IMR-90 (cell line): ENCODE results near the gene KCNMA1. TPM values are rescaled to one million over a fixed set of nuclear protein-coding genes. Genes with fewer than 3 reads are reported as not detected.

Experiments
- ATAC-seq: fragments of 200-7000 bp; cut with Tn5 transposase; 2 replicates; pipeline ENCODE4 v1.9.1; 2020; ENCODE audit warnings: low read depth, mild to moderate bottlenecking, moderate library complexity
- BruUV-seq: library from RNA; stranded (reverse); fragments of 400-500 nt; replicated peaks from 2 replicates; lab custom pipeline; 2021; lab: Mats Ljungman, UMichigan
- CTCF ChIA-PET: fragments of 300-600 bp; formaldehyde crosslinking; extraction: SDS; loops from one replicate; lab custom pipeline; 2021; ENCODE audit warnings: antibody characterized with exemption; lab: Yijun Ruan, JAX
- POLR2A ChIA-PET: fragments of 300-600 bp; sonication (Branson Sonifier 250); formaldehyde crosslinking; loops from one replicate; lab custom pipeline; 2022; ENCODE audit warnings: antibody characterized with exemption; ENCODE audit not compliant: unreplicated experiment; lab: Charles Lee
- DNase-seq: peaks from one replicate; pipeline ENCODE4 v3.0.0; 2013
- H2AFZ ChIP-seq: replicated peaks from 2 replicates; pipeline ENCODE3; 2013; ENCODE audit warnings: low read length, mild to moderate bottlenecking; ENCODE audit not compliant: poor library complexity
- H2AK5ac ChIP-seq: 2 replicates; pipeline ENCODE4 v1.6.1; 2013; ENCODE audit warnings: low read depth, low read length, inconsistent platforms
- H2AK9ac ChIP-seq: replicated peaks from 2 replicates; pipeline ENCODE3; 2013; ENCODE audit warnings: mild to moderate bottlenecking, low read depth, low read length, moderate library complexity; ENCODE audit not compliant: poor library complexity
- H2BK120ac ChIP-seq: 2 replicates; pipeline ENCODE4 v1.6.1; 2013; ENCODE audit warnings: low read depth, low read length, inconsistent platforms
- H2BK15ac ChIP-seq: 3 replicates; pipeline ENCODE4 v1.6.1; 2013; ENCODE audit warnings: low read depth, low read length, inconsistent platforms
- H2BK20ac ChIP-seq: 2 replicates; pipeline ENCODE4 v1.6.1; 2013; ENCODE audit warnings: low read depth, mild to moderate bottlenecking, inconsistent platforms, low read length, moderate library complexity
- H2BK5ac ChIP-seq: 2 replicates; pipeline ENCODE4 v1.6.1; 2013; ENCODE audit warnings: mild to moderate bottlenecking, low read depth, low read length, inconsistent platforms; ENCODE audit not compliant: poor library complexity, severe bottlenecking
- H3K14ac ChIP-seq: replicated peaks from 2 replicates; pipeline ENCODE4 v1.6.1; 2013; ENCODE audit warnings: low read depth, low read length, inconsistent platforms
- H3K18ac ChIP-seq: 2 replicates; pipeline ENCODE4 v1.6.1; 2013; ENCODE audit warnings: low read depth, low read length, control low read depth
- H3K23ac ChIP-seq: 2 replicates; pipeline ENCODE4 v1.6.1; 2013; ENCODE audit warnings: low read depth, low read length, inconsistent platforms
- H3K27ac ChIP-seq: 2 replicates; pipeline ENCODE4 v1.5.1; 2013; ENCODE audit warnings: mild to moderate bottlenecking, control low read depth, low read length; ENCODE audit not compliant: insufficient read depth
- H3K27me3 ChIP-seq: 2 replicates; pipeline ENCODE4 v1.6.1; 2013; ENCODE audit warnings: low read length; ENCODE audit not compliant: control insufficient read depth, insufficient read depth
- H3K36me3 ChIP-seq: 2 replicates; pipeline ENCODE4 v1.6.1; 2013; ENCODE audit warnings: low read length, mixed read lengths; ENCODE audit not compliant: control insufficient read depth, insufficient read depth
- H3K4ac ChIP-seq: 2 replicates; pipeline ENCODE4 v1.6.1; 2013; ENCODE audit warnings: low read depth, low read length, inconsistent platforms
- H3K4me1 ChIP-seq: 2 replicates; pipeline ENCODE4 v1.6.1; 2013; ENCODE audit warnings: low read length, mixed read lengths; ENCODE audit not compliant: control insufficient read depth, insufficient read depth
- H3K4me2 ChIP-seq: 2 replicates; pipeline ENCODE4 v1.6.1; 2013; ENCODE audit warnings: low read depth, mild to moderate bottlenecking, control low read depth, low read length, moderate library complexity
- H3K4me3 ChIP-seq: 2 replicates; pipeline ENCODE4 v1.5.1; 2013; ENCODE audit warnings: low read depth, mild to moderate bottlenecking, control low read depth, low read length, moderate library complexity; ENCODE audit not compliant: insufficient read depth
- H3K56ac ChIP-seq: 2 replicates; pipeline ENCODE4 v1.6.1; 2013; ENCODE audit warnings: low read length, inconsistent platforms; ENCODE audit not compliant: insufficient read depth; ENCODE audit errors: extremely low read depth
- H3K79me1 ChIP-seq, 2 experiments: 2 replicates each; pipeline ENCODE4 v1.6.1; 2013; ENCODE audit warnings: low read length in 2 of 2, inconsistent platforms in 1 of 2, low read depth in 1 of 2
- H3K9ac ChIP-seq: 2 replicates; pipeline ENCODE4 v1.6.1; 2013; ENCODE audit warnings: low read depth, low read length, control low read depth
- H3K9me1 ChIP-seq: 2 replicates; pipeline ENCODE4 v1.6.1; 2013; ENCODE audit warnings: low read length, inconsistent platforms; ENCODE audit not compliant: insufficient read depth
- H3K9me3 ChIP-seq: 2 replicates; pipeline ENCODE4 v1.6.1; 2013; ENCODE audit warnings: low read length; ENCODE audit not compliant: control insufficient read depth, insufficient read depth
- H4K20me1 ChIP-seq: 2 replicates; pipeline ENCODE4 v1.6.1; 2013; ENCODE audit warnings: low read length, inconsistent platforms; ENCODE audit not compliant: insufficient read depth
- H4K5ac ChIP-seq: 2 replicates; pipeline ENCODE4 v1.6.1; 2013; ENCODE audit warnings: mild to moderate bottlenecking, low read depth, low read length, control low read depth
- H4K8ac ChIP-seq, 2 experiments: 2 replicates each; pipeline ENCODE4 v1.6.1; 2013; ENCODE audit warnings: low read depth in 2 of 2, low read length in 2 of 2, control low read depth in 1 of 2, inconsistent platforms in 1 of 2
- H4K91ac ChIP-seq: 2 replicates; pipeline ENCODE4 v1.6.1; 2013; ENCODE audit warnings: low read depth, low read length, inconsistent platforms; ENCODE audit not compliant: insufficient read depth
- BHLHE40 ChIP-seq: fragments of 150-350 bp; IDR thresholded peaks from 2 replicates; pipeline ENCODE4 v1.6.1; 2016; ENCODE audit warnings: mild to moderate bottlenecking, low read depth, low read length
- CEBPB ChIP-seq: IDR thresholded peaks from 2 replicates; pipeline ENCODE4 v1.6.1; 2012; ENCODE audit warnings: low read depth, low read length, improper control_type of control experiment
- CHD1 ChIP-seq: IDR thresholded peaks from 2 replicates; pipeline ENCODE4 v1.6.1; 2012; ENCODE audit warnings: low read depth, low read length, improper control_type of control experiment
- FOS ChIP-seq: fragments of 150-350 bp; IDR thresholded peaks from 2 replicates; pipeline ENCODE4 v1.6.1; 2016; ENCODE audit warnings: low read depth, low read length
- MAFK ChIP-seq: IDR thresholded peaks from 2 replicates; pipeline ENCODE4 v1.6.1; 2012; ENCODE audit warnings: low read depth, low read length, improper control_type of control experiment
- MAZ ChIP-seq: IDR thresholded peaks from 2 replicates; pipeline ENCODE4 v1.6.1; 2012; ENCODE audit warnings: low read depth, mild to moderate bottlenecking, low read length, improper control_type of control experiment, moderate library complexity, borderline replicate concordance
- MXI1 ChIP-seq: IDR thresholded peaks from 2 replicates; pipeline ENCODE4 v1.6.1; 2012; ENCODE audit warnings: low read depth, mild to moderate bottlenecking, low read length, moderate library complexity, borderline replicate concordance
- NFE2L2 ChIP-seq: fragments of 150-350 bp; IDR thresholded peaks from 2 replicates; pipeline ENCODE4 v1.6.1; 2016; ENCODE audit warnings: low read depth, mild to moderate bottlenecking, low read length
- POLR2A ChIP-seq: IDR thresholded peaks from 2 replicates; pipeline ENCODE4 v1.6.1; 2012; ENCODE audit warnings: mild to moderate bottlenecking, low read depth, low read length
- RCOR1 ChIP-seq: IDR thresholded peaks from 2 replicates; pipeline ENCODE4 v1.6.1; 2012; ENCODE audit warnings: mild to moderate bottlenecking, low read length, improper control_type of control experiment; ENCODE audit not compliant: insufficient replicate concordance
- RFX5 ChIP-seq: IDR thresholded peaks from 2 replicates; pipeline ENCODE4 v1.8.0; 2012; ENCODE audit warnings: low read depth, mild to moderate bottlenecking, low read length, moderate library complexity
- SMC3 ChIP-seq: fragments of 150-350 bp; IDR thresholded peaks from 2 replicates; pipeline ENCODE4 v1.6.1; 2016; ENCODE audit warnings: low read depth, mild to moderate bottlenecking, antibody characterized with exemption, low read length, moderate library complexity
- WGBS, 2 experiments: methylation state at CpG; one replicate each; pipeline versions ENCODE4 v1.1.5 to v1.1.7; 2013; ENCODE audit warnings: missing lambda C conversion rate in 2 of 2; ENCODE audit not compliant: insufficient read length in 1 of 2; ENCODE audit errors: extremely low coverage in 2 of 2; 5-methylcytosine and 5-hydroxymethylcytosine counted together
- dilution Hi-C: fragments of 300-500 bp; cut with HindIII; formaldehyde crosslinking; loops from one replicate; pipeline ENCODE4 v1.14.3; 2018; ENCODE audit warnings: low sequenced_read_pairs; ENCODE audit not compliant: unreplicated experiment
- in situ Hi-C: fragments of 300-500 bp; cut with MboI; formaldehyde crosslinking; loops from 3 replicates; pipeline ENCODE4 v1.14.3; 2019; ENCODE audit warnings: low sequenced_read_pairs, inconsistent platforms, mixed read lengths
- intact Hi-C: fragments of 100-400 bp; cut with micrococcal nuclease; formaldehyde crosslinking; loops from 2 replicates; pipeline ENCODE4 v1.10.0; 2022
- polyA plus RNA-seq, 3 experiments: library from polyadenylated mRNA; depleted of rRNA; stranded (reverse); fragments of >200 nt; gene quantifications; 2 replicates each; pipeline ENCODE4 v1.2.3, GENCODE V29; 2012; ENCODE audit warnings: low replicate concordance in 1 of 3
- total RNA-seq: library from RNA; depleted of rRNA; stranded (reverse); fragments of >200 nt; gene quantifications from 2 replicates; pipeline ENCODE4 v1.2.3, GENCODE V29; 2012
- TF ChIP-seq, protein P1 (sequence below): fragments of 150-350 bp; IDR thresholded peaks from 2 replicates; pipeline ENCODE4 v1.6.1; 2017; ENCODE audit warnings: mild to moderate bottlenecking, antibody characterized with exemption, low read length, low read depth
- TF ChIP-seq, protein P2 (sequence below): conservative IDR thresholded peaks from 2 replicates; pipeline ENCODE4 v1.5.1; 2012; ENCODE audit warnings: mild to moderate bottlenecking, low read depth, low read length, improper control_type of control experiment

KCNMA1 gene
- total and polyA plus RNA-seq, 2 of the 4 experiments (the other 2 are of a cell fraction): 25.6 to 29.6 TPM

- Histone ChIP-seq H4K91ac (no peak overlapping the region), H3K4me2 (no peak overlapping the region), H3K79me1 (no peaks in the 10 kb centered on the region), H4K5ac (no peak overlapping the region), H3K27ac (no peak overlapping the region), H2BK20ac (no peak overlapping the region), H3K14ac (no peak overlapping the region), H3K4ac (no peak overlapping the region), H3K18ac (no peak overlapping the region), H3K56ac (no peak overlapping the region), H3K23ac (no peak overlapping the region), H3K27me3 (no peaks in the 10 kb centered on the region), H3K36me3 (no peaks in the 10 kb centered on the region), H2BK5ac (no peak overlapping the region), H2AK5ac (no peak overlapping the region), H2AFZ (no peak overlapping the region), H2BK120ac (no peak overlapping the region), H3K9ac (no peak overlapping the region), H3K4me1 (peaks cover 3% of the 10 kb centered on the region; the same call in 1 of the 2 replicates), H2BK15ac (no peak overlapping the region), H4K8ac (no peak overlapping the region), H2AK9ac (no peak overlapping the region), H3K4me3 (no peak overlapping the region), H3K9me3 (no peaks in the 10 kb centered on the region), H4K20me1 (no peaks in the 10 kb centered on the region), H3K9me1 (no peaks in the 10 kb centered on the region; the same call in 1 of the 2 replicates)
- TF ChIP-seq, protein P1, sequence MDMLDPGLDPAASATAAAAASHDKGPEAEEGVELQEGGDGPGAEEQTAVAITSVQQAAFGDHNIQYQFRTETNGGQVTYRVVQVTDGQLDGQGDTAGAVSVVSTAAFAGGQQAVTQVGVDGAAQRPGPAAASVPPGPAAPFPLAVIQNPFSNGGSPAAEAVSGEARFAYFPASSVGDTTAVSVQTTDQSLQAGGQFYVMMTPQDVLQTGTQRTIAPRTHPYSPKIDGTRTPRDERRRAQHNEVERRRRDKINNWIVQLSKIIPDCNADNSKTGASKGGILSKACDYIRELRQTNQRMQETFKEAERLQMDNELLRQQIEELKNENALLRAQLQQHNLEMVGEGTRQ: no peak
- no peak for TF ChIP-seq CEBPB
- TF ChIP-seq POLR2A: no peak
- TF ChIP-seq FOS: no peak
- no peak for TF ChIP-seq NFE2L2
- no peak for TF ChIP-seq MXI1
- no peak for TF ChIP-seq CHD1
- TF ChIP-seq BHLHE40: no peak
- TF ChIP-seq MAZ: no peak
- TF ChIP-seq MAFK: no peak
- TF ChIP-seq SMC3: no peak
- TF ChIP-seq, protein P2, sequence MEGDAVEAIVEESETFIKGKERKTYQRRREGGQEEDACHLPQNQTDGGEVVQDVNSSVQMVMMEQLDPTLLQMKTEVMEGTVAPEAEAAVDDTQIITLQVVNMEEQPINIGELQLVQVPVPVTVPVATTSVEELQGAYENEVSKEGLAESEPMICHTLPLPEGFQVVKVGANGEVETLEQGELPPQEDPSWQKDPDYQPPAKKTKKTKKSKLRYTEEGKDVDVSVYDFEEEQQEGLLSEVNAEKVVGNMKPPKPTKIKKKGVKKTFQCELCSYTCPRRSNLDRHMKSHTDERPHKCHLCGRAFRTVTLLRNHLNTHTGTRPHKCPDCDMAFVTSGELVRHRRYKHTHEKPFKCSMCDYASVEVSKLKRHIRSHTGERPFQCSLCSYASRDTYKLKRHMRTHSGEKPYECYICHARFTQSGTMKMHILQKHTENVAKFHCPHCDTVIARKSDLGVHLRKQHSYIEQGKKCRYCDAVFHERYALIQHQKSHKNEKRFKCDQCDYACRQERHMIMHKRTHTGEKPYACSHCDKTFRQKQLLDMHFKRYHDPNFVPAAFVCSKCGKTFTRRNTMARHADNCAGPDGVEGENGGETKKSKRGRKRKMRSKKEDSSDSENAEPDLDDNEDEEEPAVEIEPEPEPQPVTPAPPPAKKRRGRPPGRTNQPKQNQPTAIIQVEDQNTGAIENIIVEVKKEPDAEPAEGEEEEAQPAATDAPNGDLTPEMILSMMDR: no peak
- TF ChIP-seq RCOR1: no peak
- TF ChIP-seq RFX5: no peak
- ChIA-PET POLR2A (no interaction called here), CTCF (no interaction called here)
- BruUV-seq: no TSS peak
- intact Hi-C loops (no loop called here), dilution Hi-C loops (no loop called here), in situ Hi-C loops (no loop called here)
- no peak for DNase-seq
- WGBS, 2 experiments: 20% methylated on average over 1 of the region's 5 CpGs; no CpG with 5 or more reads in 1 of the 2 experiments
- no peak for ATAC-seq
Observed at GRCh38 chr10:76945166-76945565, 692.4 kb downstream of the KCNMA1 start.
